CD14-positive monocyte (primary cell): ENCODE data around the gene SEMA3F. TPM values are rescaled to one million over a fixed set of nuclear protein-coding genes. Genes with fewer than 3 reads are reported as not detected.

Experiments used
- DNase-seq, 3 donors: peaks; one replicate each; pipeline ENCODE4 v3.0.0-alpha.2; 2011 to 2022
- H2AFZ ChIP-seq: 2 replicates; pipeline ENCODE4 v1.6.0; 2012; ENCODE audit warnings: mild to moderate bottlenecking, low read depth, low read length, inconsistent platforms; ENCODE audit not compliant: insufficient read depth, poor library complexity, severe bottlenecking
- H3K27ac ChIP-seq, 2 donors: 1 replicate in 1 of 2; 2 replicates in 1 of 2; pipeline ENCODE4 v1.5.1; 2012 to 2013; ENCODE audit warnings: low read length in 2 of 2, control low read depth in 1 of 2, inconsistent platforms in 1 of 2, low read depth in 1 of 2, mild to moderate bottlenecking in 1 of 2
- H3K27me3 ChIP-seq, 2 donors: one replicate each; pipeline versions ENCODE4 v1.6.0 to v1.6.1; 2011 to 2013; ENCODE audit warnings: low read length in 2 of 2; ENCODE audit not compliant: control insufficient read depth in 2 of 2, insufficient read depth in 2 of 2
- H3K36me3 ChIP-seq, 2 donors: replicated peaks in 1 of 2; 1 replicate in 1 of 2; 2 replicates in 1 of 2; pipeline versions ENCODE4 v1.5.1 to v1.6.1; 2012 to 2013; ENCODE audit warnings: low read length in 2 of 2, control low read depth in 1 of 2, inconsistent platforms in 1 of 2, mild to moderate bottlenecking in 1 of 2; ENCODE audit not compliant: insufficient read depth in 2 of 2, control insufficient read depth in 1 of 2
- H3K4me1 ChIP-seq, 2 donors: 1 replicate in 1 of 2; 2 replicates in 1 of 2; pipeline versions ENCODE4 v1.5.1 to v1.6.1; 2012 to 2013; ENCODE audit warnings: low read length in 2 of 2, control low read depth in 1 of 2, inconsistent platforms in 1 of 2, mild to moderate bottlenecking in 1 of 2, moderate library complexity in 1 of 2; ENCODE audit not compliant: insufficient read depth in 2 of 2, control insufficient read depth in 1 of 2
- H3K4me2 ChIP-seq: replicated peaks from 2 replicates; pipeline ENCODE3; 2012; ENCODE audit warnings: low read length, moderate library complexity, mild to moderate bottlenecking; ENCODE audit not compliant: poor library complexity, severe bottlenecking; ENCODE audit errors: extremely low read depth
- H3K4me3 ChIP-seq, 3 experiments: fragments of 200-600 bp in 1 of 3; sonication (generic) in 1 of 3; replicated peaks in 1 of 3; 1 replicate in 2 of 3; 2 replicates in 1 of 3; pipeline ENCODE4 v1.5.1; 2011 to 2013; ENCODE audit warnings: low read length in 3 of 3, mild to moderate bottlenecking in 3 of 3, control low read depth in 2 of 3, low read depth in 2 of 3, inconsistent platforms in 1 of 3, moderate library complexity in 1 of 3
- H3K79me2 ChIP-seq: 2 replicates; pipeline ENCODE4 v1.6.0; 2012; ENCODE audit warnings: mild to moderate bottlenecking, control low read depth, inconsistent platforms, low read length, moderate library complexity; ENCODE audit not compliant: insufficient read depth
- H3K9ac ChIP-seq: 2 replicates; pipeline ENCODE4 v1.6.0; 2017; ENCODE audit warnings: low read length, mild to moderate bottlenecking; ENCODE audit not compliant: insufficient read depth, poor library complexity, severe bottlenecking
- H3K9me3 ChIP-seq, 2 donors: replicated peaks in 1 of 2; 1 replicate in 1 of 2; 2 replicates in 1 of 2; pipeline versions ENCODE4 v1.5.1 to v1.6.1; 2012 to 2013; ENCODE audit warnings: low read length in 2 of 2, control low read depth in 1 of 2; ENCODE audit not compliant: control insufficient read depth in 1 of 2, insufficient read depth in 1 of 2
- H4K20me1 ChIP-seq: 2 replicates; pipeline ENCODE4 v1.6.0; 2012; ENCODE audit warnings: mild to moderate bottlenecking, low read length, control low read depth, moderate library complexity; ENCODE audit not compliant: insufficient read depth
- H3K27ac Mint-ChIP-seq, 7 donors: one replicate each; pipeline ENCODE4 v1.8.0; 2020; ENCODE audit warnings: mild to moderate bottlenecking in 7 of 7, mixed read lengths in 7 of 7, moderate library complexity in 6 of 7, inconsistent platforms in 2 of 7
- H3K27me3 Mint-ChIP-seq, 3 donors: one replicate each; pipeline ENCODE4 v1.8.0; 2021 to 2022; ENCODE audit warnings: low read depth in 3 of 3, mild to moderate bottlenecking in 3 of 3, mixed read lengths in 3 of 3, moderate library complexity in 3 of 3, inconsistent platforms in 1 of 3
- H3K36me3 Mint-ChIP-seq, 2 donors: one replicate each; pipeline ENCODE4 v1.8.0; 2020; ENCODE audit warnings: mixed read lengths in 2 of 2, inconsistent platforms in 1 of 2, mild to moderate bottlenecking in 1 of 2
- H3K4me1 Mint-ChIP-seq: one replicate; pipeline ENCODE4 v1.8.0; 2020; ENCODE audit warnings: mild to moderate bottlenecking, mixed read lengths
- H3K4me3 Mint-ChIP-seq, 2 donors: one replicate each; pipeline ENCODE4 v1.8.0; 2020; ENCODE audit warnings: mild to moderate bottlenecking in 2 of 2, mixed read lengths in 2 of 2, moderate library complexity in 1 of 2
- H3K9me3 Mint-ChIP-seq, 7 donors: one replicate each; pipeline ENCODE4 v1.8.0; 2020 to 2022; ENCODE audit warnings: mixed read lengths in 7 of 7, mild to moderate bottlenecking in 6 of 7, moderate library complexity in 6 of 7, inconsistent platforms in 2 of 7
- WGBS: methylation state at CpG from one replicate; pipeline ENCODE4 v1.1.5; 2013; ENCODE audit warnings: missing lambda C conversion rate; ENCODE audit not compliant: insufficient coverage; 5-methylcytosine and 5-hydroxymethylcytosine counted together
- intact Hi-C, 2 donors: fragments of 100-400 bp; cut with micrococcal nuclease; formaldehyde crosslinking; loops; one replicate each; pipeline versions ENCODE4 v1.15.0 to v1.15.1; 2023
- polyA plus RNA-seq, 3 donors: library from polyadenylated mRNA; depleted of rRNA in 1 of 3; unstranded in 2 of 3; stranded (reverse) in 1 of 3; fragments of 300-500 nt in 2 of 3; fragments of >200 nt in 1 of 3; fragmentation: Illumina TruSeq in 2 of 3; gene quantifications; 1 replicate in 2 of 3; 2 replicates in 1 of 3; pipeline ENCODE4 v1.2.3, GENCODE V29; 2012 to 2021
- TF ChIP-seq, protein P1 (sequence below): fragments of 200-600 bp; IDR thresholded peaks from one replicate; pipeline ENCODE4 v1.8.0; 2022; ENCODE audit warnings: antibody characterized with exemption, mild to moderate bottlenecking

The SEMA3F gene
- polyA plus RNA-seq, 3 donors: 0.01 TPM; not detected in 2

DNA sequence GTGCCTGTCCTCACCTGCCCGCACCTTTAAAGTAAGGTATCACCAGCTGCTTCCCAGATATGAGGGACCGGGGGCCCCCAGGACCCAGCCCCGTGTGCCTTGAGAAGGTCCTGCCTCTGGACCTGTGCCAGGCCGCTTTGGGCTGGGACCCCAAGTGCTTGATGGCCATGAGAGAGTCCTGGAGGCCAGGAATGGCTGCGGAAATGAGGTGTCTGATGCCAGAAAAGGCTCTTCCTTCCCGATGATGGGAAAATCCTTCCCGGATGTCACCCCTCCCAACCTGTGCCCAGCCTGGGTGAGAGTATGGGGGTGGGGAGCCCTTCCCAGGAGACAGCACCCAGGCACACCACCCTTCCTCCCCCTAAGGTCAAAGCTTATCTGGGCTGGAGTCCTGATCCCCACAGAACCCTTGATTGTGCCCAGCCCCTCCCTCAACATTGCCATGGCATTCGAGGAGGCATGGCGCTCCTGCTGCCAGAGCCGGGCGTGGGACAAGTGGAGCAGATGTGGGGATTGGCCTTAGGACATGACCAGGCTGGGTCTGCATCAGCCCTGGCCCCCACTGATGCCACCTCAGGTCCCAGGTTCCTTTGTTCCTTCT is 14.2 kb downstream of the SEMA3F start:
- no peaks in the 10 kb centered on the region for H4K20me1 ChIP-seq
- no peak overlapping the region for H3K4me3 Mint-ChIP-seq
- peaks cover 20% of the 10 kb centered on the region for H3K4me1 Mint-ChIP-seq
- H3K4me3 ChIP-seq: no peak overlapping the region
- no peak for DNase-seq
- H3K4me2 ChIP-seq: no peak overlapping the region
- no peak overlapping the region for H3K9ac ChIP-seq
- intact Hi-C loops: no loop called here
- TF ChIP-seq, protein P1, sequence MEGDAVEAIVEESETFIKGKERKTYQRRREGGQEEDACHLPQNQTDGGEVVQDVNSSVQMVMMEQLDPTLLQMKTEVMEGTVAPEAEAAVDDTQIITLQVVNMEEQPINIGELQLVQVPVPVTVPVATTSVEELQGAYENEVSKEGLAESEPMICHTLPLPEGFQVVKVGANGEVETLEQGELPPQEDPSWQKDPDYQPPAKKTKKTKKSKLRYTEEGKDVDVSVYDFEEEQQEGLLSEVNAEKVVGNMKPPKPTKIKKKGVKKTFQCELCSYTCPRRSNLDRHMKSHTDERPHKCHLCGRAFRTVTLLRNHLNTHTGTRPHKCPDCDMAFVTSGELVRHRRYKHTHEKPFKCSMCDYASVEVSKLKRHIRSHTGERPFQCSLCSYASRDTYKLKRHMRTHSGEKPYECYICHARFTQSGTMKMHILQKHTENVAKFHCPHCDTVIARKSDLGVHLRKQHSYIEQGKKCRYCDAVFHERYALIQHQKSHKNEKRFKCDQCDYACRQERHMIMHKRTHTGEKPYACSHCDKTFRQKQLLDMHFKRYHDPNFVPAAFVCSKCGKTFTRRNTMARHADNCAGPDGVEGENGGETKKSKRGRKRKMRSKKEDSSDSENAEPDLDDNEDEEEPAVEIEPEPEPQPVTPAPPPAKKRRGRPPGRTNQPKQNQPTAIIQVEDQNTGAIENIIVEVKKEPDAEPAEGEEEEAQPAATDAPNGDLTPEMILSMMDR: no peak
- no peaks in the 10 kb centered on the region for H3K9me3 ChIP-seq
- no peaks in the 10 kb centered on the region for H3K36me3 ChIP-seq
- 95% methylated on average over 9 of the region's 11 CpGs for WGBS
- H2AFZ ChIP-seq: no peak overlapping the region
- peaks cover 12 to 15% of the 10 kb centered on the region in 2 donors for H3K4me1 ChIP-seq
- peaks cover 2 to 9% (median 8%) of the 10 kb centered on the region in 3 donors for H3K27me3 Mint-ChIP-seq
- H3K27ac ChIP-seq: no peak overlapping the region
- no peaks in the 10 kb centered on the region for H3K36me3 Mint-ChIP-seq
- no peaks in the 10 kb centered on the region for H3K79me2 ChIP-seq
- H3K27ac Mint-ChIP-seq: peak overlapping the region in 2 of 7 donors; percentile 70 to 89
- no peaks in the 10 kb centered on the region for H3K9me3 Mint-ChIP-seq
- no peaks in the 10 kb centered on the region for H3K27me3 ChIP-seq

DNA sequence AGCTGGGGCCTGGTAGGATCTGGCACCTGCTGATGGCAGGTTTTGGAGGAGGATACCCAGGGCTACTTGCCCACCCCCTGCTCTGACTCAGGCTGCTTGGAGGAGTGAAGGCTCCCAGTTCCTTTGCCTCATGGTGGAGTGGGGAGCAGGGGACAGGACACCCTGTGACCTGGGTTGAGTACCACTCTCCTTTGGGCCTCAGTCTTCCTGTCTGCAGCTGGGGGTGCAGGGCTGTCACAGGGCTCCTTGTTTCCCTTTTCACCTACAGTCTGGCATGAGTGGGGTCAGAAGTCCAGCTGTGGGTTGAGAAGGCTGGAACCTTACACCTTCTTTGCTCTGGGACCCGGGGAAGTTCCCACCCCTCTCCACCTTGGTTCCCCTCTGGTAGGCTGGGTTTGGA is 14.7 kb downstream of the SEMA3F start:
- DNase-seq: no peak
- H3K4me3 ChIP-seq: no peak overlapping the region
- H3K27me3 ChIP-seq: no peaks in the 10 kb centered on the region
- no peaks in the 10 kb centered on the region for H3K9me3 Mint-ChIP-seq
- no peak overlapping the region for H3K9ac ChIP-seq
- H3K4me1 Mint-ChIP-seq: peaks cover 20% of the 10 kb centered on the region
- no peaks in the 10 kb centered on the region for H3K9me3 ChIP-seq
- no CpG with 5 or more reads among the region's 1 CpG for WGBS
- no peaks in the 10 kb centered on the region for H4K20me1 ChIP-seq
- no peak overlapping the region for H3K4me3 Mint-ChIP-seq
- TF ChIP-seq, protein P1: no peak
- H3K27ac Mint-ChIP-seq: peak overlapping the region in 6 of 7 donors; percentile 12 to 89 (median 74)
- H3K27ac ChIP-seq: no peak overlapping the region
- no peak overlapping the region for H2AFZ ChIP-seq
- peaks cover 12 to 15% of the 10 kb centered on the region in 2 donors for H3K4me1 ChIP-seq
- intact Hi-C loops: no loop called here
- no peaks in the 10 kb centered on the region for H3K79me2 ChIP-seq
- H3K36me3 ChIP-seq: no peaks in the 10 kb centered on the region
- H3K36me3 Mint-ChIP-seq: no peaks in the 10 kb centered on the region
- H3K4me2 ChIP-seq: no peak overlapping the region
- H3K27me3 Mint-ChIP-seq: peaks cover 2 to 9% (median 8%) of the 10 kb centered on the region in 3 donors
